ENCODE measurements around the gene MAN1A2. TPM values are rescaled to one million over a fixed set of nuclear protein-coding genes. Genes with fewer than 3 reads are reported as not detected.

MAN1A2 gene
- total RNA-seq, 1 donor from 2014 or later, result 43.5 TPM

- Mint-ChIP-seq H3K4me3 (ENCODE audit: unreplicated experiment) (no peak overlapping the region), H3K4me1 (ENCODE audit: low read depth, unreplicated experiment) (peaks cover 5% of the 10 kb centered on the region), H3K27me3 (ENCODE audit: low read depth, unreplicated experiment) (no peaks in the 10 kb centered on the region), H3K9me3 (ENCODE audit: unreplicated experiment) (no peaks in the 10 kb centered on the region), H3K27ac (ENCODE audit: unreplicated experiment) (no peak overlapping the region), H3K36me3 (ENCODE audit: low read depth, unreplicated experiment) (no peaks in the 10 kb centered on the region)
- Histone ChIP-seq H4K20me1 (ENCODE audit: insufficient read depth, low read length) (peaks cover 85% of the 10 kb centered on the region), H3K27ac (ENCODE audit: low read depth, low read length) (no peak overlapping the region), H3K4me1 (ENCODE audit: insufficient read depth, low read length) (no peaks in the 10 kb centered on the region), H3K9me3 (ENCODE audit: insufficient read depth, low read depth, low read length) (no peaks in the 10 kb centered on the region), H3K4me2 (ENCODE audit: low read length) (no peak overlapping the region), H3K79me2 (ENCODE audit: insufficient read depth, low read length) (peaks cover 93% of the 10 kb centered on the region), H3K27me3 (ENCODE audit: insufficient read depth, low read length) (no peaks in the 10 kb centered on the region), H2AFZ (ENCODE audit: low read depth, low read length) (no peak overlapping the region), H3K36me3 (ENCODE audit: insufficient read depth, low read length) (no peaks in the 10 kb centered on the region), H3K4me3 (ENCODE audit: insufficient read depth, low read depth, low read length) (no peak overlapping the region), H3K9ac (ENCODE audit: low read length) (no peak overlapping the region)
- DNase-seq (ENCODE audit: low read depth) (no peak), FAIRE-seq (no peak)
- no peak for TF ChIP-seq EZH2 (IDR thresholded peaks at IDR 0.05; ENCODE audit: insufficient read depth, low read length)
These were observed 22.5 kb downstream of the MAN1A2 start for GRCh38 chr1:117389779-117390178.

DNA sequence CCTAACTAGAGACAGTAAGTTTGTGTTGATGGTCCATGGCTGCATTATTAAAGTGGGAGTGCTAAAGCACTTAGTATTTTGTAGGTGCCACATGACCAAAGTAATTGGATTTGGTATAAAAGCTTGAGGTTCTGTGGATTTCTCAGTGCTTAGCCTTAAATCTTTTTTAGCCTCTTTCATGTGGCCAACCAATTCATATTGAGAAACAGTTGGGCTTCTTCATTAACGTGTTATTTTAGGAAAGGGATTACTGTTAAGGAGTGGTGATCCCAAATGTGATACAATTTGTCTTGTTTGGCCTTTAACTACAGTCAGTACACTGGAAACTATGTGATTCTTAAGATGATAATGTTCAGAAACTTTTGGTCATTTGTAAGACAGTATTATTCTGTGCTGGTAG lies 25.5 kb downstream of the MAN1A2 start:
- H3K27ac Mint-ChIP-seq (ENCODE audit: unreplicated experiment), result no peak overlapping the region
- no peaks in the 10 kb centered on the region for H3K27me3 Mint-ChIP-seq (ENCODE audit: low read depth, unreplicated experiment)
- H3K36me3 Mint-ChIP-seq (ENCODE audit: low read depth, unreplicated experiment), result no peaks in the 10 kb centered on the region
- H3K9ac ChIP-seq (ENCODE audit: low read length), result no peak overlapping the region
- H2AFZ ChIP-seq (ENCODE audit: low read depth, low read length), result no peak overlapping the region
- no peaks in the 10 kb centered on the region for H3K9me3 ChIP-seq (ENCODE audit: insufficient read depth, low read depth, low read length)
- no peak for FAIRE-seq
- H3K79me2 ChIP-seq (ENCODE audit: insufficient read depth, low read length), result peaks cover 91% of the 10 kb centered on the region
- no peaks in the 10 kb centered on the region for H3K4me1 ChIP-seq (ENCODE audit: insufficient read depth, low read length)
- H3K4me1 Mint-ChIP-seq (ENCODE audit: low read depth, unreplicated experiment), result peaks cover 5% of the 10 kb centered on the region
- H3K4me3 ChIP-seq (ENCODE audit: insufficient read depth, low read depth, low read length), result no peak overlapping the region
- TF ChIP-seq EZH2 (IDR thresholded peaks at IDR 0.05; ENCODE audit: insufficient read depth, low read length), result no peak
- no peak for TF ChIP-seq CTCF (IDR thresholded peaks at IDR 0.05; ENCODE audit: insufficient read depth, low read depth, low read length)
- no peak overlapping the region for H3K27ac ChIP-seq (ENCODE audit: low read depth, low read length)
- H3K9me3 Mint-ChIP-seq (ENCODE audit: unreplicated experiment), result no peaks in the 10 kb centered on the region
- H4K20me1 ChIP-seq (ENCODE audit: insufficient read depth, low read length), result peaks cover 77% of the 10 kb centered on the region
- no peaks in the 10 kb centered on the region for H3K27me3 ChIP-seq (ENCODE audit: insufficient read depth, low read length)
- no peak overlapping the region for H3K4me3 Mint-ChIP-seq (ENCODE audit: unreplicated experiment)
- no peaks in the 10 kb centered on the region for H3K36me3 ChIP-seq (ENCODE audit: insufficient read depth, low read length)
- DNase-seq (ENCODE audit: low read depth), result peak; percentile 13
- H3K4me2 ChIP-seq (ENCODE audit: low read length), result no peak overlapping the region

- Histone ChIP-seq H3K9ac (ENCODE audit: low read length) (no peak overlapping the region), H3K27ac (ENCODE audit: low read depth, low read length) (no peak overlapping the region), H3K27me3 (ENCODE audit: insufficient read depth, low read length) (no peaks in the 10 kb centered on the region), H3K9me3 (ENCODE audit: insufficient read depth, low read depth, low read length) (no peaks in the 10 kb centered on the region), H3K4me1 (ENCODE audit: insufficient read depth, low read length) (no peaks in the 10 kb centered on the region), H4K20me1 (ENCODE audit: insufficient read depth, low read length) (peaks cover 76% of the 10 kb centered on the region), H3K4me3 (ENCODE audit: insufficient read depth, low read depth, low read length) (no peak overlapping the region), H3K4me2 (ENCODE audit: low read length) (no peak overlapping the region), H2AFZ (ENCODE audit: low read depth, low read length) (no peak overlapping the region), H3K79me2 (ENCODE audit: insufficient read depth, low read length) (peaks cover 92% of the 10 kb centered on the region), H3K36me3 (ENCODE audit: insufficient read depth, low read length) (no peaks in the 10 kb centered on the region)
- peaks cover 2% of the 10 kb centered on the region for H3K4me1 Mint-ChIP-seq (ENCODE audit: low read depth, unreplicated experiment)
- TF ChIP-seq EZH2 (IDR thresholded peaks at IDR 0.05; ENCODE audit: insufficient read depth, low read length), result no peak
- TF ChIP-seq CTCF (IDR thresholded peaks at IDR 0.05; ENCODE audit: insufficient read depth, low read depth, low read length), result no peak
- H3K27me3 Mint-ChIP-seq (ENCODE audit: low read depth, unreplicated experiment), result no peaks in the 10 kb centered on the region
- FAIRE-seq (no peak), DNase-seq (ENCODE audit: low read depth) (no peak)
- no peaks in the 10 kb centered on the region for H3K36me3 Mint-ChIP-seq (ENCODE audit: low read depth, unreplicated experiment)
- H3K27ac Mint-ChIP-seq (ENCODE audit: unreplicated experiment), result no peak overlapping the region
- H3K9me3 Mint-ChIP-seq (ENCODE audit: unreplicated experiment), result peaks cover 3% of the 10 kb centered on the region
- H3K4me3 Mint-ChIP-seq (ENCODE audit: unreplicated experiment), result no peak overlapping the region
These were observed 28.8 kb downstream of the MAN1A2 start for GRCh38 chr1:117396074-117396473.
